Thyroid gland (tissue), 4 donors: ENCODE data around the gene ZNF541. TPM values are rescaled to one million over a fixed set of nuclear protein-coding genes. Genes with fewer than 3 reads are reported as not detected.

Experiments used
- DNase-seq, 2 donors: peaks; one replicate each; pipeline ENCODE4 v3.0.0-alpha.2; 2019
- H3K27ac ChIP-seq, 3 donors: fragments of 200-600 bp; sonication (generic); 1 replicate in 2 of 3; 2 replicates in 1 of 3; pipeline ENCODE4 v1.5.1; 2016 to 2019; ENCODE audit warnings: mild to moderate bottlenecking in 1 of 3, moderate library complexity in 1 of 3
- H3K27me3 ChIP-seq: fragments of 200-600 bp; sonication (generic); one replicate; pipeline ENCODE4 v1.5.1; 2019
- H3K36me3 ChIP-seq, 2 donors: fragments of 200-600 bp; sonication (generic); one replicate each; pipeline ENCODE4 v1.5.1; 2016 to 2019
- H3K4me1 ChIP-seq, 2 donors: fragments of 200-600 bp; sonication (generic); one replicate each; pipeline ENCODE4 v1.5.1; 2017 to 2019
- H3K4me3 ChIP-seq, 3 donors: fragments of 200-600 bp; sonication (generic); replicated peaks in 1 of 3; 1 replicate in 2 of 3; 2 replicates in 1 of 3; pipeline ENCODE4 v1.5.1; 2016; ENCODE audit warnings: mild to moderate bottlenecking in 1 of 3
- H3K9me3 ChIP-seq: fragments of 200-600 bp; sonication (generic); one replicate; pipeline ENCODE4 v1.5.1; 2017
- CTCF ChIP-seq, 6 experiments: fragments of 200-600 bp in 3 of 6; fragments of 450-650 bp in 3 of 6; sonication (generic) in 3 of 6; IDR thresholded peaks; one replicate each; pipeline ENCODE4 v1.5.1; 2016 to 2019; ENCODE audit warnings: antibody characterized with exemption in 6 of 6, mild to moderate bottlenecking in 2 of 6, inconsistent platforms in 1 of 6, moderate library complexity in 1 of 6
- POLR2A ChIP-seq, 2 donors: fragments of 450-650 bp; IDR thresholded peaks; one replicate each; pipeline ENCODE4 v1.6.1; 2017; ENCODE audit warnings: antibody characterized with exemption in 2 of 2, mild to moderate bottlenecking in 2 of 2, moderate library complexity in 1 of 2
- WGBS, 2 donors: methylation state at CpG; one replicate each; pipeline ENCODE4 v1.1.5; 2017; 5-methylcytosine and 5-hydroxymethylcytosine counted together
- intact Hi-C: fragments of 100-400 bp; cut with DNase I; formaldehyde crosslinking; loops from one replicate; pipeline ENCODE4 v1.15.1; 2023
- total RNA-seq, 4 donors: library from RNA; depleted of rRNA; stranded (reverse); fragments of >200 nt; gene quantifications; one replicate each; pipeline ENCODE4 v1.2.3, GENCODE V29; 2016

ZNF541 gene
- total RNA-seq, 4 donors from 2014 or later = 0.40 to 1.1 (median 0.56) TPM; not detected in 1

- TF ChIP-seq POLR2A (IDR thresholded peaks at IDR 0.05) (no peak), CTCF (IDR thresholded peaks at IDR 0.05) (no peak)
- H3K9me3 ChIP-seq = no peaks in the 10 kb centered on the region
- H3K4me1 ChIP-seq = peaks cover 5 to 19% of the 10 kb centered on the region in 2 donors
- H3K27ac ChIP-seq = peak overlapping the region in 1 of 3 donors; percentile 5
- 87 to 92% methylated on average over 2 of the region's 2 CpGs for WGBS, 2 donors
- H3K27me3 ChIP-seq = no peaks in the 10 kb centered on the region
- H3K36me3 ChIP-seq = no peaks in the 10 kb centered on the region
- H3K4me3 ChIP-seq = no peak overlapping the region
- intact Hi-C loops = no loop called here
- DNase-seq = no peak
These were observed 25.7 kb downstream of the ZNF541 start for GRCh38 chr19:47547199-47547598.

- DNase-seq = no peak
- WGBS, 2 donors = 27 to 33% methylated on average over 11 to 16 of the region's 75 CpGs
- Histone ChIP-seq H3K27ac (no peak overlapping the region), H3K4me3 (no peak overlapping the region), H3K4me1 (peaks cover 5 to 19% of the 10 kb centered on the region in 2 donors), H3K27me3 (no peaks in the 10 kb centered on the region), H3K36me3 (no peaks in the 10 kb centered on the region), H3K9me3 (no peaks in the 10 kb centered on the region)
- intact Hi-C loops = no loop called here
- no peak for TF ChIP-seq CTCF (IDR thresholded peaks at IDR 0.05)
- no peak for TF ChIP-seq POLR2A (IDR thresholded peaks at IDR 0.05)
These were observed 27.6 kb downstream of the ZNF541 start for GRCh38 chr19:47545061-47545948.

- 88% methylated on average over 13 to 16 of the region's 22 CpGs for WGBS, 2 donors
- intact Hi-C loops = no loop called here
- no peak for TF ChIP-seq CTCF (IDR thresholded peaks at IDR 0.05)
- no peaks in the 10 kb centered on the region for H3K36me3 ChIP-seq
- peaks cover under 1 to 12% of the 10 kb centered on the region in 2 donors for H3K4me1 ChIP-seq
- H3K4me3 ChIP-seq = no peak overlapping the region
- no peaks in the 10 kb centered on the region for H3K27me3 ChIP-seq
- H3K9me3 ChIP-seq = no peaks in the 10 kb centered on the region
- DNase-seq = no peak
- no peak overlapping the region for H3K27ac ChIP-seq
These were observed 28.5 kb downstream of the ZNF541 start for GRCh38 chr19:47544476-47544875.

- no peaks in the 10 kb centered on the region for H3K36me3 ChIP-seq
- DNase-seq = no peak
- H3K4me1 ChIP-seq = peaks cover 0 to 11% of the 10 kb centered on the region in 2 donors
- no peak for TF ChIP-seq CTCF (IDR thresholded peaks at IDR 0.05)
- TF ChIP-seq POLR2A (IDR thresholded peaks at IDR 0.05) = no peak
- no peak overlapping the region for H3K27ac ChIP-seq
- no peaks in the 10 kb centered on the region for H3K27me3 ChIP-seq
- no peak overlapping the region for H3K4me3 ChIP-seq
- no peaks in the 10 kb centered on the region for H3K9me3 ChIP-seq
- intact Hi-C loops = no loop called here
- 93 to 96% methylated on average over 13 to 15 of the region's 18 CpGs for WGBS, 2 donors
These were observed 28.9 kb downstream of the ZNF541 start for GRCh38 chr19:47544075-47544474.

- H3K9me3 ChIP-seq = no peaks in the 10 kb centered on the region
- H3K27ac ChIP-seq = no peak overlapping the region
- no peaks in the 10 kb centered on the region for H3K27me3 ChIP-seq
- TF ChIP-seq CTCF (IDR thresholded peaks at IDR 0.05) = no peak
- TF ChIP-seq POLR2A (IDR thresholded peaks at IDR 0.05) = no peak
- H3K4me3 ChIP-seq = no peak overlapping the region
- DNase-seq = no peak
- 80 to 85% methylated on average over 9 of the region's 9 CpGs for WGBS, 2 donors
- H3K36me3 ChIP-seq = no peaks in the 10 kb centered on the region
- intact Hi-C loops = no loop called here
- H3K4me1 ChIP-seq = no peaks in the 10 kb centered on the region
These were observed 30.9 kb downstream of the ZNF541 start for GRCh38 chr19:47542030-47542475.
